HG03575 (cell line): ENCODE results near the gene TRIM66.
"Not testable (repeated sequence)": the region's sequence is repeated elsewhere in the genome, so short reads cannot be mapped to it uniquely, and the experiment has no call there.

Experiments used
- ATAC-seq: cut with Tn5 transposase; IDR thresholded peaks from one replicate; pipeline ENCODE4 v1.9.1; 2021; ENCODE audit not compliant: unreplicated experiment, insufficient number of reproducible peaks, low FRiP score; ENCODE audit errors: extremely low read depth

TRIM66 gene

GRCh38 chr11:8671193-8671612 lies 11.3 kb downstream of the TRIM66 start:
- ATAC-seq: no peak

- ATAC-seq: not testable (repeated sequence)
Measured at GRCh38 chr11:8670081-8670480, 12.4 kb downstream of the TRIM66 start.

- ATAC-seq: no peak
Measured at GRCh38 chr11:8665222-8665621, 17.2 kb downstream of the TRIM66 start.

- no peak for ATAC-seq
Measured at GRCh38 chr11:8661001-8661795, 21.3 kb downstream of the TRIM66 start.

- ATAC-seq: no peak
Measured at GRCh38 chr11:8658321-8659057, 24.0 kb downstream of the TRIM66 start.

GRCh38 chr11:8656291-8656690 lies 26.2 kb downstream of the TRIM66 start:
- no peak for ATAC-seq

- ATAC-seq: no peak
Measured at GRCh38 chr11:8654503-8654902, 28.0 kb downstream of the TRIM66 start.

GRCh38 chr11:8652140-8652539 lies 30.3 kb downstream of the TRIM66 start:
- ATAC-seq: no peak

- no peak for ATAC-seq
Measured at GRCh38 chr11:8650401-8650990, 32.0 kb downstream of the TRIM66 start.

GRCh38 chr11:8649361-8649760 lies 33.1 kb downstream of the TRIM66 start:
- ATAC-seq: no peak

- no peak for ATAC-seq
Measured at GRCh38 chr11:8646873-8647272, 35.6 kb downstream of the TRIM66 start.

- ATAC-seq: no peak
Measured at GRCh38 chr11:8642196-8642841, 40.1 kb downstream of the TRIM66 start.

- ATAC-seq: no peak
Measured at GRCh38 chr11:8641332-8641731, 41.1 kb downstream of the TRIM66 start.

- ATAC-seq: no peak
Measured at GRCh38 chr11:8640267-8640906, 42.1 kb downstream of the TRIM66 start.

- no peak for ATAC-seq
Measured at GRCh38 chr11:8639655-8640054, 42.8 kb downstream of the TRIM66 start.

- no peak for ATAC-seq
Measured at GRCh38 chr11:8638300-8638699, 44.2 kb downstream of the TRIM66 start.

- no peak for ATAC-seq
Measured at GRCh38 chr11:8636127-8636526, 46.3 kb downstream of the TRIM66 start.

- no peak for ATAC-seq
Measured at GRCh38 chr11:8634498-8634897, 48.0 kb downstream of the TRIM66 start.
